HG03175 (cell line): Measurements from ENCODE around the gene COL26A1.
"Not testable (repeated sequence)": the region's sequence is repeated elsewhere in the genome, so short reads cannot be mapped to it uniquely, and the experiment has no call there.

Experiments used
- ATAC-seq: cut with Tn5 transposase; IDR thresholded peaks from one replicate; pipeline ENCODE4 v1.9.1; 2021; ENCODE audit warnings: mild to moderate bottlenecking, moderate library complexity; ENCODE audit not compliant: unreplicated experiment

Gene COL26A1

DNA sequence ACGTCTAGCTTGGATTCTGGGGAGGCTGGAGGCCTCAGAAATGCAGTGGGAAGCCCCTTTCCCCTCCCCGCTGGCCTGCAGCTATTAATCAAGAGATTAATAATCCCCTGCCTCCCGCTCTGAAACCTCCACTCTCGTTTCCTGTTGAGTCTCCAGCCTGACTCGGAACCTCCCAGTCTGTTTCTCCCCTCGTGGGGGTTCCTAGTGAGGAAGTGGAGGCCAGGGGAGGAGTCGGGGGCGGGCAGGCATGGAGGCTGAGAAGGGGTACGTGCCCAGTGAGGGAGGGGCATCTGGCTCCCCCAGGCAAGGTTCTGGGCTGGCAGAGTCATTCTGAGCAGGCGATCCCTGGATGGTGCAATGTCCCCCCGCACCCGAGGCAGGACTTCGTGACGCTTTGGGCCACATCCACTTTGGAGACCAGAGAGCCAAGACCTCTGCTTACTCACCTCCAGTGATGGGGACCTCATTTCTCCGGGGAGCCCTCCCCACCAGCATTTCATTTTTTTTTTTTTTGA lies 73.6 kb downstream of the COL26A1 start:
- no peak for ATAC-seq

GRCh38 chr7:101436857-101437576 lies 74.3 kb downstream of the COL26A1 start:
- ATAC-seq, result no peak

DNA sequence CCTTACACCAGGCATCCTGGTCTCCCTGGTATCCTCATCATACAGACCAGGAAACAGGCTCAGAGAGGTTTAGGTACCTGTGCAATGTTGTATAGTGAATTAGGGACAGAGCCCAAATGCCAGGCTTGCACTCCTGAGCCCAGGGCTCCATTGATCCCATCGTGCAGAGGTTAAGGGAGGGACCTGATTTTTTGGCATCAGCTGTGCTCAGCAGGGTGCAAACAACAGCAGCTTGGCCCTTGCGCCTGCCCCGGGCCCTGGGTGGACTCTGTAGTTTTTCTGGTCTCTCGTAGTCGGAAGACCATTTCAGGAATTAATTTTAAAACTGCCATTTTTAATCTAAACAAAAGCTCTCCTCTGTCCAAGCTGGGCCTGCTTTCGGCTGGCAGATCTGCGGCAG lies 79.2 kb downstream of the COL26A1 start:
- no peak for ATAC-seq

DNA sequence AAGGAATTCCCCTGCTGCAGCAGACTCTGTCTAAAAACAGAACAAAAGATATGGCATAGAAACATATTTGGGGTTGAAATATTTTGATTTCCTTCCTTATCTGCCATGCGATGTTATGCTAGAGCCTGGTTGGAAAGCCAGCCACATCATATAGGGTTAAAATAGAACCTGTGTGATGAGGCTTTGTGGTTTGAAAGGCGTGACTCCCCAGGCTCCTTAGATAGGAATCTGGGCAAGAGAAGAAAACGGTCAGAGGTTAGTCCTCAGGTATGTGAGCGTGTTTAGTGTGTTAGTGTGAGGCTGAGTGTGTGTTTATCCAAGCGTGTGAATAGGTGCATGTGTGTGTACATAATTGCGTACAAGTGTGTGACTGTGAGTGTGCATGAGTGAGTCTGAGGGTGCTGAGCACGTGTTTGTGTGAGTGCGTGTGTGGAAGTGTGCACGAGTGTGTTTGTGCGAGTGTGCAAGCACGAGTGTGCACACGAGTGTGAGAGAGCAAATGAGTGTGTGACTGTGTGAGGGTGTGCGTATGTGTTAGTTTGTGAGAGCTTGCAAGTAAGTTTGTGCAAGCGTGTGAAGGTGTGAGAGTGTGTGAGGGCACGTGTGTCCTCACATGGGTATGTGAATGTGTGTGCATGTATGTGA lies 79.9 kb downstream of the COL26A1 start:
- no peak for ATAC-seq

DNA sequence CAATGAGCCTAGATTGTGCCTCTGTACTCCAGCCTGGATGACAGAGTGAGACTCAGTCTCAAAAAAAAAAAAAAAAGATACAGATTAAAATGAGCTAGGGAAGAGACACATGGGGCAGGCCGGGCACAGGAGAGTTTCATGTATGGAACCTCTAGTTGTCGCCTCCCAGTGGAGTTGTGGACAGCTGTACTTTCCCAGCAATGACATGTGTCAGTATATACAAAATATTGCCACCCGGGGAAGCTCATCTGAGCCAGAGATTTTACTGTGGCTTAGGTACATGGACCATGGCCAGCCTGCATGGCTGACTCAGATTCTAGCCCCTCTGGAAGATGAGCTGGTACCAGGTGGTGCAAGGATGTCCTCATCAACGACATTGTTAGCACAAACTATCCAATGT lies 87.4 kb downstream of the COL26A1 start:
- no peak for ATAC-seq

DNA sequence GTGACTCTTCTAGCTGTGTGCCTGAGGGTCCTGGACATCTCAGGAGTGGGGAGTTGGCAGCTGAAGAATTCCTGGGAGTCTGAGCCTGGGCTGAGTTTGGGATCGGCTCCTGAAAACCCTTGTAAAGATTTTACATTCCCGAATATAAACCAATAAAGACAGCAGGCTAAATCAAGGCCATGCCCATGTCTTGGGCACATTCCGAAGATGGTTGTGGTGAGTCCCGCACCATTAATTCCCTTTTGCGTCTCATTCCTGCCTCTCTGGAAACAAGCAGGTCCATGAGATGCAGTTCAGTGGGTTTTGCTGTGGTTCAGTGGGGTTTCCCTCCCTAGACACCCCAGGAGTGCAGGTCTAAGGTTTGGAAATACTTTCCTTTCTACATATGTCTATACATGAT lies 90.9 kb downstream of the COL26A1 start:
- ATAC-seq, result no peak

GRCh38 chr7:101457001-101457750 lies 94.5 kb downstream of the COL26A1 start:
- ATAC-seq, result no peak

- ATAC-seq, result no peak
Observed at GRCh38 chr7:101465131-101465530, 102.5 kb downstream of the COL26A1 start.

- ATAC-seq, result no peak
Observed at GRCh38 chr7:101465576-101466196, 103.0 kb downstream of the COL26A1 start.

DNA sequence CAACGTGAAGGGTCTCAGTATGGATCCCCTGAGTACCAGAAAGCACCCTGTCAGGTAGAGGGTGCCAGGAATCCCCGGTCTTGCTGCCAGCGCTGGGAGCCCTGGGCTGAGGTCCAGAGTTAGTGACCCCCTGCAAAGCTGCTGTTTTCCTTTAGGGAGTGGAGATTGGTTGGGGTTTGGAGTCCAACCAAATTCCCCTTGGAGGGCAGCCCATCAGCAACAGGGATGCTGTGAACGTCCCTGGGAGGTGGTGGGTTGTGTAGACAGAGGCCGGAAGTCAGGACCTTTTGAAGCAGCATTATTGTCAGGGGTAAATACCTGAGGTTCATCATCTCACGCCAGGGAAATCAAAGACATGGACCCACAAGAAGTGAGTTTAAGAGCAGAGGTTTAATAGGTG lies 104.2 kb downstream of the COL26A1 start:
- no peak for ATAC-seq

- ATAC-seq, result no peak
Observed at GRCh38 chr7:101468546-101469275, 106.0 kb downstream of the COL26A1 start.

DNA sequence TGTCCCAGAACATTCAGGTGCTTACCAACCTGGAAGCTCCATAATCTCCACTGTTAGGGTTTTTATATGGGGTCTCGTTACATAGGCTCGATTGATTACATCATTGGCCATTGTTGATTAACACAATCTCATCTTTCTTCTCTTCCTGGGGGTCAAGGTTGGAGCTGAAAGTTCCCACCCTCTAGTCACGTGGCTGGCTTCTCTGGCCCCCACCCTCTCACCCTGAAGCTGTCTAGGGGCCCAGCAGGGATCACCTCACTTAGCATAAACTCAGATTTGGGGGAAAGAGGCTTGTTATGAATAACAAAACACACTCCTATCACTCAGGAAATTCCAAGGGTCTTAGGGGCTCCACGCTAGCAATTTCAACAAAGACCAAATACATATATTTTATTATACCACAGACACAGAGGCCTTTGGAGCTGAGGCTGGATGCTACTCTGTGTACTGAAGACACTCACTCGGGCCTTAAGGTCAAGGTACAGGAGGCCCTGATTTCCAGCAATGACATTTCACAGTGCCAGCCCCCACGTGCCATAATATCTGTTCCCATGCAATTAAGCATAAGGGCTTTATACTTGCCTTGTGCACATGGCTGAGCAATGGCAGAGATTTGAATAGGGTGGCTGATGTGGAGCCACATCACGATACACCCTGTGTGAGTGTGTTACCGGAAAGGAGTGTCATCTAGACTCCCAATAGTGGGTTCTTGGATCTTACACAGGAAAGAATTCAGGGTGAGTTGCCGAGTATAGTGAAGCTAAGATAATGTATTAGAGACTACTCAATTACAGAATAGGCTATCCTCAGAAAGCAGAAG lies 108.2 kb downstream of the COL26A1 start:
- ATAC-seq, result no peak

DNA sequence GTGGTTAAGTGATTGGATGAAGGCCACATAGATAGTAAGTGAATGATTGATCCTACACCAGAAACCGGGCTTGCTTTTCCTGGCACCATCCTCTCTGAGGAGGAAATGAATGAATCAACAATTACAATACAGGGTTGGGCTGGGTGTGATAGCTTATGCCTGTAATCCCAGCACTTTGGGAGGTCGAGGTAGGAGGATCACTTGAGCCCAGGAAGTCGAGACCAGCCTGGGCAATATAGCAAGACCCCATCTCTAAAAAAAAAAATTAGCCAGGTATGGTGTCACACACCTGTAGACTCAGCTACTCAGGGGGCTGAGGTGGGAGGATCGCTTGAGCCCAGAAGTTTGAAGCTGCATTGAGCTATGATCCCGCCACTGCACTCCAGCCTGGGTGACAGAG lies 111.5 kb downstream of the COL26A1 start:
- ATAC-seq, result no peak

DNA sequence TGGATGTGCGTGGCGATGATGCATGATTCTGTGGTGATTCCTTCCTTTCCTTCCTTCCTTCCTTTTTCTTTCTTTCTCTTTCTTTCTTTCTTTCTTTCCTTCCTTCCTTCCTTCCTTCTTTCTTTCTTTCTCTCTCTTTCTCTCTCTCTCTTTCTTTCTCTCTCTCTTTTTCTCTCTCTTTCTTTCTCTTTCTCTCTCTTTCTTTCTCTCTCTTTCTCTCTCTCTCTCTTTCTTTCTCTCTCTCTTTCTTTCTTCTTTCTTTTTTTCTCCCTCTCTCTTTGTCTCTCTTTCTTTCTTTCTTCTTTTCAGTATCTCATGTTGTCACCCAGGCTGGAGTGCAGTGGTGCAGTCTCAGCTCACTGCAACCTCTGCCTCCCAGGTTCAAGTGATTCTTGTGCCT lies 113.0 kb downstream of the COL26A1 start:
- ATAC-seq, result not testable (repeated sequence)

DNA sequence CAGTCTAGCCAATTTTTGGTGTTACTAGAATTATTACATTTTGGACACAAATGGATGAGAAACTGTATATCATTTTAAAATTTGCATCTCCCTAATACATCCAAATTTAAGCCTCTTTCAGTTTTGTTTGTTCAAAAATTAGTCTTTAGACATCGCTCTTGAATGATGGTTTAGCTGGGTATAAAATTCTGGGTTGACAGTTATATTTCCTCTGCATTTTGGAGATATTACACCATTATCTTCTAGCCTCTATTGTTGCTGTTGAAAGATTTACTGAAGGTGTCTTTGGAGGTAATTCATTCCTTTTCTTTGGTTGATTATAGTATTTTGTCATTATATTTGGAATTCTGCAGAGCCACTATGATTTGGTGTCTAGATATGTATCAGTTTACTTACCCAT lies 116.5 kb downstream of the COL26A1 start:
- ATAC-seq, result no peak

GRCh38 chr7:101486056-101486432 lies 123.4 kb downstream of the COL26A1 start:
- ATAC-seq, result not testable (repeated sequence)

- no peak for ATAC-seq
Observed at GRCh38 chr7:101486433-101487104, 123.9 kb downstream of the COL26A1 start.

DNA sequence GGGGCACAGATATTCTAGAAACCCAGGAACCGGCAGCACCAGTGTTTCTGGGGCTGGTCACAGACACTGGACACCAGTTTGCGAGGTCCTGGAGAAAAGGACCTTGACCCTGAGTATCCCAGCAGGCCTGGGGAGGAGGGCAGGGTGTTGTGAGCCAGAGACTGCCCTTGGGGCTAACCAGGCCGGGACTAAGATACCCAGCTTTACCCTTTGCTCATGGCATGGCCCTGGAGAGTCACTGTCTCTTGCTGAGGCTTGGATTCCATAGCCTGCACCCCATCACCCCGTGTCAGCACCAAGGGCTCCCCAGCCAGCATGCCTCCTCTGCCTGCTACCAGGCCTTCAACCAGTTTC lies 124.4 kb downstream of the COL26A1 start:
- ATAC-seq, result no peak

GRCh38 chr7:101487753-101488152 lies 125.1 kb downstream of the COL26A1 start:
- ATAC-seq, result no peak
